Osteoblast (primary cell): ENCODE measurements around the gene MUL1. TPM values are rescaled to one million over a fixed set of nuclear protein-coding genes. Genes with fewer than 3 reads are reported as not detected.

Experiments used
- DNase-seq: peaks from one replicate; pipeline ENCODE4 v3.0.0; 2011; ENCODE audit warnings: low spot score, mixed read lengths; ENCODE audit not compliant: insufficient read length; ENCODE audit errors: missing footprints
- H2AFZ ChIP-seq: 2 replicates; pipeline ENCODE4 v1.6.0; 2011; ENCODE audit warnings: mild to moderate bottlenecking, low read length
- H3K27ac ChIP-seq: 2 replicates; pipeline ENCODE4 v1.5.1; 2011; ENCODE audit warnings: mild to moderate bottlenecking, low read depth, low read length, moderate library complexity
- H3K27me3 ChIP-seq: 2 replicates; pipeline ENCODE4 v1.6.0; 2012; ENCODE audit warnings: mild to moderate bottlenecking, control low read depth, inconsistent platforms, low read length, moderate library complexity; ENCODE audit not compliant: insufficient read depth
- H3K36me3 ChIP-seq: 2 replicates; pipeline ENCODE4 v1.5.1; 2011; ENCODE audit warnings: mild to moderate bottlenecking, low read length, control low read depth, moderate library complexity; ENCODE audit not compliant: insufficient read depth
- H3K4me1 ChIP-seq: 2 replicates; pipeline ENCODE4 v1.5.1; 2011; ENCODE audit warnings: mild to moderate bottlenecking, low read length, control low read depth, moderate library complexity; ENCODE audit not compliant: insufficient read depth
- H3K4me2 ChIP-seq: 2 replicates; pipeline ENCODE4 v1.6.0; 2011; ENCODE audit warnings: mild to moderate bottlenecking, low read length; ENCODE audit not compliant: insufficient read depth
- H3K4me3 ChIP-seq: fragments of 200-600 bp; sonication (generic); 3 replicates; pipeline ENCODE4 v1.5.1; 2012; ENCODE audit warnings: mild to moderate bottlenecking, low read length, inconsistent platforms; ENCODE audit not compliant: insufficient read depth
- H3K79me2 ChIP-seq: 2 replicates; pipeline ENCODE4 v1.6.0; 2012; ENCODE audit warnings: mild to moderate bottlenecking, low read length, control low read depth, inconsistent platforms; ENCODE audit not compliant: insufficient read depth
- H3K9me3 ChIP-seq: 2 replicates; pipeline ENCODE4 v1.5.1; 2011; ENCODE audit warnings: low read depth, low read length, control low read depth
- H4K20me1 ChIP-seq: 2 replicates; pipeline ENCODE4 v1.6.0; 2012; ENCODE audit warnings: mild to moderate bottlenecking, low read length, control low read depth; ENCODE audit not compliant: insufficient read depth
- total RNA-seq: library from RNA; depleted of rRNA; stranded (reverse); fragments of >200 nt; gene quantifications from 2 replicates; pipeline ENCODE4 v1.2.3, GENCODE V29; 2012
- TF ChIP-seq, protein P1 (sequence below): IDR thresholded peaks from 2 replicates; pipeline ENCODE4 v1.5.1; 2011; ENCODE audit warnings: mild to moderate bottlenecking, low read depth, low read length, moderate library complexity; ENCODE audit errors: extremely low read depth

Gene MUL1
- total RNA-seq, 1 donor = 37.3 TPM

DNA sequence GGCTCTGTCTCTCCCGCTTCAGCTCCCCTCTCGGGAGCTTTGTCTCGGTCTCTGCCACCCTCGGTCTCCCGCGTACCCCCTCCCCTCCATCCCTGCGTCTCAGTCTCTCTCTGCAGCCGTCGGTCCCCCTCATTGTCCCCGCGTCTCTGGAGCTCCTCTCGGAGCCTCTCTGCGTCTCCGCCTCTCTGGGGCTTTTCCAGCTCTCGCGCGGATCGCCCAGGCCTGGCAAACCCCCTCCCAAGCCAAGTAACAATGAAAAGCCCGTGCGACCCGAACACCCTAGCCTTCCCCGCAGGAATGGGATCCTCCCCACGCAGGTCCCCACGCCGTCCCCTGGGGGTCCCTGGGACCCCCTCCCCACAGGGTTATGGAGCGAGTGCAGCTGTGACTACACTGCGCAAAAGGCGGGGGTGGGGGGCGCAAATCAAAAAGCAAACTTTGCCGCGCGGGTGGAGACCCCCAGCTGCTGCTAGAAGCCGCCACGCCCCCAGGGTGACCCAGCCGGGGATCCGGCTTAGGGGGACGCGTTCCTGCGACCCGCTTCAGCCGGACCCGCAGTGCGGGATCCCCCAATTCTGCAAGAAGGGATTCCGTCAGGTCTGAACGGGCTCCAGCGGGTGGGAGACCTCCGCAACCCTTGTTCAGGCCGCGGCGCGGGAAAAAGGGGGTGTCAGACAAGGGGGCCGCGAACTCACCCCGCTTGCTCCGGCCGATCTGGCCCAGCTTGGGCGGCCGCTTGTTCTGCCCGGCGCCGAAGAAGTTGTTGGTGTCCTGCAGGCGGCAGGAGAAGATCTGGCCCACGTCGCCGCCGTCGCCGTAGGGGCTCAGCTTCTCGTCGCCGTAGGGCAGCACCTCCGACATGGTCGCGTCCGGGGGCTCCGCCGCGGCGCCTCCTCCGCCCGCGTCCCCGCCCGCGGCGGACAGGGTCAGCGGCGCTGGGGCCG is 23.2 kb downstream of the MUL1 start:
- Histone ChIP-seq H3K36me3 (no peaks in the 10 kb centered on the region), H3K27ac (no peak overlapping the region), H3K4me3 (peak overlapping the region; percentile 68), H2AFZ (peak overlapping the region; percentile 59), H3K27me3 (peaks cover 45% of the 10 kb centered on the region), H3K4me1 (no peaks in the 10 kb centered on the region), H3K4me2 (peak overlapping the region; percentile 71), H3K79me2 (no peaks in the 10 kb centered on the region), H4K20me1 (no peaks in the 10 kb centered on the region), H3K9me3 (no peaks in the 10 kb centered on the region)
- TF ChIP-seq, protein P1, sequence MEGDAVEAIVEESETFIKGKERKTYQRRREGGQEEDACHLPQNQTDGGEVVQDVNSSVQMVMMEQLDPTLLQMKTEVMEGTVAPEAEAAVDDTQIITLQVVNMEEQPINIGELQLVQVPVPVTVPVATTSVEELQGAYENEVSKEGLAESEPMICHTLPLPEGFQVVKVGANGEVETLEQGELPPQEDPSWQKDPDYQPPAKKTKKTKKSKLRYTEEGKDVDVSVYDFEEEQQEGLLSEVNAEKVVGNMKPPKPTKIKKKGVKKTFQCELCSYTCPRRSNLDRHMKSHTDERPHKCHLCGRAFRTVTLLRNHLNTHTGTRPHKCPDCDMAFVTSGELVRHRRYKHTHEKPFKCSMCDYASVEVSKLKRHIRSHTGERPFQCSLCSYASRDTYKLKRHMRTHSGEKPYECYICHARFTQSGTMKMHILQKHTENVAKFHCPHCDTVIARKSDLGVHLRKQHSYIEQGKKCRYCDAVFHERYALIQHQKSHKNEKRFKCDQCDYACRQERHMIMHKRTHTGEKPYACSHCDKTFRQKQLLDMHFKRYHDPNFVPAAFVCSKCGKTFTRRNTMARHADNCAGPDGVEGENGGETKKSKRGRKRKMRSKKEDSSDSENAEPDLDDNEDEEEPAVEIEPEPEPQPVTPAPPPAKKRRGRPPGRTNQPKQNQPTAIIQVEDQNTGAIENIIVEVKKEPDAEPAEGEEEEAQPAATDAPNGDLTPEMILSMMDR = no peak
- peak; percentile 94 for DNase-seq

DNA sequence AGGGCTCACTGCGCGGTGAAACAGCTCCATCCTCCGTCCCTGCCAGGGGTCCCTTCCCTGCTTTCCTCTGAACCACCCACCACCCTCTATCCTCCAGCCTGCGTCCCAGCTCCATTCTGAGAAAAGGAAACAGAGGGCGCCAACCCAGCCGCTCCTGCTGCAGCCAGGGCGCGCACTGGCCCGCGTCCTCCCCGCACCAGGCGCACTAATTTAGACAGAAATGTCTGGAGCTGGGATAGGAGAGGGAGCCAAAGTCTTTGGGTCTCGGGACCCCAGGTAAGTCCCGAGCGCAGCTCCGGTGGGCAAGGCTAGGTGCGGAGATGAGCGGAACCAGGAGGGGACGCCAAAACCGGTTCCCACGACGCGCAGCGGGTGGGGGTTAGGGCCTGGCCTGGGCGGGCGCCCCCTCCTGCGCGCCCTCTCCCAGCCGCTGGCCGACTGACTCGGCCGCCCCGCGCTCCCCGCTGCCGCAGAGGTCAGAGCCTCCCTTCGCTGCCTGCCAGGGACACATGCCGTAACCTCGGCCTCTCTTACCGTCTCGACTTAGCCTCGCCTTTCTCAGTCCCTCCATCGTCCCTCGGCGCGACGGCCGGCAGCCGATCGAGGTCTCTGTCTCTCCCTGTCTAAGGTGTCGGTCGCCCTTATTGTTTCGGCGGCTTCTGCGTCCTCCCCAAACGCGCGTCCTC is 24.0 kb downstream of the MUL1 start:
- Histone ChIP-seq H3K4me1 (no peaks in the 10 kb centered on the region), H3K36me3 (no peaks in the 10 kb centered on the region), H3K9me3 (no peaks in the 10 kb centered on the region), H3K4me2 (peak overlapping the region; percentile 71), H3K4me3 (peak overlapping the region; percentile 68), H3K79me2 (no peaks in the 10 kb centered on the region), H3K27me3 (peaks cover 45% of the 10 kb centered on the region), H3K27ac (no peak overlapping the region), H4K20me1 (no peaks in the 10 kb centered on the region), H2AFZ (peak overlapping the region; percentile 59)
- peak; percentile 85 for DNase-seq
- TF ChIP-seq, protein P1 = no peak

DNA sequence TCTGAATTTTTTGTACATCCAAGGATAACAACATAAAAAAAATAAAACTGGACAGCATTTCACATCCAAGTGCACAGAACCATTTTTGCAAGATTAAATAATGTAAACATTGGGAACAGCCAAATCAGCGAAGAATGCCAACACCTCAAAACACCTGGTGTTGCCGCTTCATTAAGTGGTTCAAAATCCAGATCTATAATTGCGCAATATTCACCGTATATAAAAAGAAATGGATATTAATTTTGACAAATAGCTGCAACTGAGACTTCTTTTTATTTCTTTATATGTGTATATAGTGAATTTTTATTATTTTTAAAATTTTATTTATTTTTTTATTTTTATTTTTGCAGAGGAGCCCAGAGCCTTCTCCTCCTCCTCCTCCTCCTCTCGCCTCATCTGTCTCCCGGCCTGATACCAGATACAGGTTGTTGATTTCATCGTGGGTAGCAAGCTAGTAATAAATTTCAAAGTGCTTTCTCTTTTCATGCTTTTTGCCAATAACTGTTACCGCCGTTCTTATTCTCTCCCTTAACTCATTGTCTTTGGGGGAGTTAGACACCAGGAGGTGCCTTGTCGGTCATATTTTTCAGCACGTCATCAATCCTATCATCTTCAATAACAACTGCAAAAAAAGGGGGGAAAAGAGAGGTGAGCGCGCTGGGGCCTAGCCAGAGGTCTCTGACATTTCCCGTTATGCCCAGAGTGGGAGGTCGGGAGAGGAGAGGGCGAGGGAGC is 24.7 kb downstream of the MUL1 start:
- Histone ChIP-seq H3K79me2 (no peaks in the 10 kb centered on the region), H3K27me3 (peaks cover 47% of the 10 kb centered on the region), H4K20me1 (no peaks in the 10 kb centered on the region), H3K4me2 (no peak overlapping the region), H3K36me3 (no peaks in the 10 kb centered on the region), H2AFZ (no peak overlapping the region), H3K27ac (no peak overlapping the region), H3K4me1 (no peaks in the 10 kb centered on the region), H3K4me3 (no peak overlapping the region), H3K9me3 (no peaks in the 10 kb centered on the region)
- DNase-seq = peak; percentile 30
- TF ChIP-seq, protein P1 = no peak
